Esophagus muscularis mucosa (tissue), 4 donors: ENCODE measurements around the gene SLC25A24.

Source experiments
- CTCF ChIP-seq, 3 experiments: fragments of 200-600 bp in 2 of 3; fragments of 450-650 bp in 1 of 3; sonication (generic) in 2 of 3; IDR thresholded peaks; one replicate each; pipeline ENCODE4 v1.5.1; 2017 to 2019; ENCODE audit warnings: antibody characterized with exemption in 3 of 3, mild to moderate bottlenecking in 2 of 3, moderate library complexity in 1 of 3
- EP300 ChIP-seq: sonication (generic); formaldehyde crosslinking; IDR thresholded peaks from one replicate; pipeline ENCODE4 v1.6.1; 2017; ENCODE audit warnings: antibody characterized with exemption
- POLR2A ChIP-seq: fragments of 450-650 bp; IDR thresholded peaks from one replicate; pipeline ENCODE4 v1.6.1; 2017; ENCODE audit warnings: antibody characterized with exemption, moderate library complexity, mild to moderate bottlenecking, low read depth

- TF ChIP-seq POLR2A, result no peak
- no peak for TF ChIP-seq CTCF (IDR thresholded peaks at IDR 0.05)
- TF ChIP-seq EP300, result no peak
Observed at GRCh38 chr1:108141621-108142020, 58.5 kb downstream of the SLC25A24 start.
